ENCODE measurements around the gene CDH12.
"Not testable (repeated sequence)": the region's sequence is repeated elsewhere in the genome, so short reads cannot be mapped to it uniquely, and the experiment has no call there.

Gene CDH12

GRCh38 chr5:22151801-22152200 lies 701.3 kb downstream of the CDH12 start:
- H3K27ac ChIP-seq (ENCODE audit: low read depth, low read length) = not testable (repeated sequence)

GRCh38 chr5:22140418-22140817 lies 712.7 kb downstream of the CDH12 start:
- H3K9ac ChIP-seq (ENCODE audit: low read length); H3K27me3 ChIP-seq (ENCODE audit: control insufficient read depth in 1 of 2, insufficient read depth in 2 of 2, low read length in 2 of 2); H3K9me3 ChIP-seq (ENCODE audit: low read length); H3K4me3 ChIP-seq (ENCODE audit: low read depth in 1 of 2, low read length in 2 of 2); H3K36me3 ChIP-seq (ENCODE audit: insufficient read depth, low read length); H3K27ac ChIP-seq (ENCODE audit: low read depth, low read length); H3K4me1 ChIP-seq (ENCODE audit: insufficient read depth, low read length): not testable (repeated sequence)

More at GRCh38 chr5:22151801-22152200, 701.3 kb downstream of the CDH12 start:
- not testable (repeated sequence) for H3K27me3 ChIP-seq (ENCODE audit: control insufficient read depth in 1 of 2, insufficient read depth in 2 of 2, low read length in 2 of 2); H3K4me1 ChIP-seq (ENCODE audit: insufficient read depth, low read length); H3K4me3 ChIP-seq (ENCODE audit: low read depth in 1 of 2, low read length in 2 of 2); H3K9ac ChIP-seq (ENCODE audit: low read length); H3K36me3 ChIP-seq (ENCODE audit: insufficient read depth, low read length); H3K9me3 ChIP-seq (ENCODE audit: low read length)

GRCh38 chr5:22139662-22140300 lies 713.4 kb downstream of the CDH12 start:
- not testable (repeated sequence) for H3K27me3 ChIP-seq (ENCODE audit: control insufficient read depth in 1 of 2, insufficient read depth in 2 of 2, low read length in 2 of 2); H3K36me3 ChIP-seq (ENCODE audit: insufficient read depth, low read length); H3K27ac ChIP-seq (ENCODE audit: low read depth, low read length); H3K9ac ChIP-seq (ENCODE audit: low read length); H3K4me1 ChIP-seq (ENCODE audit: insufficient read depth, low read length); H3K9me3 ChIP-seq (ENCODE audit: low read length); H3K4me3 ChIP-seq (ENCODE audit: low read depth in 1 of 2, low read length in 2 of 2)

- H3K9ac ChIP-seq (ENCODE audit: low read length) = no peak overlapping the region
- H3K4me3 ChIP-seq (ENCODE audit: low read depth in 1 of 2, low read length in 2 of 2) = no peak overlapping the region
- no peaks in the 10 kb centered on the region for H3K27me3 ChIP-seq (ENCODE audit: control insufficient read depth in 1 of 2, insufficient read depth in 2 of 2, low read length in 2 of 2)
- H3K9me3 ChIP-seq (ENCODE audit: low read length) = no peaks in the 10 kb centered on the region
- no peaks in the 10 kb centered on the region for H3K4me1 ChIP-seq (ENCODE audit: insufficient read depth, low read length)
- H3K36me3 ChIP-seq (ENCODE audit: insufficient read depth, low read length) = no peaks in the 10 kb centered on the region
- no peak overlapping the region for H3K27ac ChIP-seq (ENCODE audit: low read depth, low read length)
Observed at GRCh38 chr5:22111320-22111719, 741.8 kb downstream of the CDH12 start.

- no peaks in the 10 kb centered on the region for H3K27me3 ChIP-seq (ENCODE audit: control insufficient read depth in 1 of 2, insufficient read depth in 2 of 2, low read length in 2 of 2)
- no peak overlapping the region for H3K4me3 ChIP-seq (ENCODE audit: low read depth in 1 of 2, low read length in 2 of 2)
- H3K27ac ChIP-seq (ENCODE audit: low read depth, low read length) = no peak overlapping the region
- H3K9ac ChIP-seq (ENCODE audit: low read length) = no peak overlapping the region
- H3K4me1 ChIP-seq (ENCODE audit: insufficient read depth, low read length) = no peaks in the 10 kb centered on the region
- H3K9me3 ChIP-seq (ENCODE audit: low read length) = no peaks in the 10 kb centered on the region
- no peaks in the 10 kb centered on the region for H3K36me3 ChIP-seq (ENCODE audit: insufficient read depth, low read length)
Observed at GRCh38 chr5:22109315-22109714, 743.8 kb downstream of the CDH12 start.

GRCh38 chr5:22108545-22108944 lies 744.6 kb downstream of the CDH12 start:
- no peaks in the 10 kb centered on the region for H3K9me3 ChIP-seq (ENCODE audit: low read length)
- no peaks in the 10 kb centered on the region for H3K27me3 ChIP-seq (ENCODE audit: control insufficient read depth in 1 of 2, insufficient read depth in 2 of 2, low read length in 2 of 2)
- H3K36me3 ChIP-seq (ENCODE audit: insufficient read depth, low read length) = no peaks in the 10 kb centered on the region
- no peak overlapping the region for H3K4me3 ChIP-seq (ENCODE audit: low read depth in 1 of 2, low read length in 2 of 2)
- H3K4me1 ChIP-seq (ENCODE audit: insufficient read depth, low read length) = no peaks in the 10 kb centered on the region
- H3K27ac ChIP-seq (ENCODE audit: low read depth, low read length) = no peak overlapping the region
- H3K9ac ChIP-seq (ENCODE audit: low read length) = no peak overlapping the region

GRCh38 chr5:22102823-22103359 lies 750.3 kb downstream of the CDH12 start:
- no peaks in the 10 kb centered on the region for H3K27me3 ChIP-seq (ENCODE audit: control insufficient read depth in 1 of 2, insufficient read depth in 2 of 2, low read length in 2 of 2)
- H3K36me3 ChIP-seq (ENCODE audit: insufficient read depth, low read length) = no peaks in the 10 kb centered on the region
- H3K4me3 ChIP-seq (ENCODE audit: low read depth in 1 of 2, low read length in 2 of 2) = no peak overlapping the region
- no peaks in the 10 kb centered on the region for H3K9me3 ChIP-seq (ENCODE audit: low read length)
- H3K4me1 ChIP-seq (ENCODE audit: insufficient read depth, low read length) = no peaks in the 10 kb centered on the region
- H3K9ac ChIP-seq (ENCODE audit: low read length) = no peak overlapping the region
- no peak overlapping the region for H3K27ac ChIP-seq (ENCODE audit: low read depth, low read length)

GRCh38 chr5:22088517-22088916 lies 764.6 kb downstream of the CDH12 start:
- Histone ChIP-seq H3K27ac (ENCODE audit: low read depth, low read length) (no peak overlapping the region), H3K27me3 (ENCODE audit: control insufficient read depth in 1 of 2, insufficient read depth in 2 of 2, low read length in 2 of 2) (no peaks in the 10 kb centered on the region), H3K9ac (ENCODE audit: low read length) (no peak overlapping the region), H3K4me1 (ENCODE audit: insufficient read depth, low read length) (no peaks in the 10 kb centered on the region), H3K4me3 (ENCODE audit: low read depth in 1 of 2, low read length in 2 of 2) (no peak overlapping the region), H3K36me3 (ENCODE audit: insufficient read depth, low read length) (no peaks in the 10 kb centered on the region), H3K9me3 (ENCODE audit: low read length) (no peaks in the 10 kb centered on the region)

- Histone ChIP-seq H3K9ac (ENCODE audit: low read length) (no peak overlapping the region), H3K27me3 (ENCODE audit: control insufficient read depth in 1 of 2, insufficient read depth in 2 of 2, low read length in 2 of 2) (no peaks in the 10 kb centered on the region), H3K27ac (ENCODE audit: low read depth, low read length) (no peak overlapping the region), H3K9me3 (ENCODE audit: low read length) (no peaks in the 10 kb centered on the region), H3K4me1 (ENCODE audit: insufficient read depth, low read length) (no peaks in the 10 kb centered on the region), H3K4me3 (ENCODE audit: low read depth in 1 of 2, low read length in 2 of 2) (no peak overlapping the region), H3K36me3 (ENCODE audit: insufficient read depth, low read length) (no peaks in the 10 kb centered on the region)
Observed at GRCh38 chr5:22079566-22079965, 773.6 kb downstream of the CDH12 start.

- Histone ChIP-seq H3K9ac (ENCODE audit: low read length) (no peak overlapping the region), H3K36me3 (ENCODE audit: insufficient read depth, low read length) (no peaks in the 10 kb centered on the region), H3K9me3 (ENCODE audit: low read length) (no peaks in the 10 kb centered on the region), H3K4me1 (ENCODE audit: insufficient read depth, low read length) (no peaks in the 10 kb centered on the region), H3K27ac (ENCODE audit: low read depth, low read length) (no peak overlapping the region), H3K27me3 (ENCODE audit: control insufficient read depth in 1 of 2, insufficient read depth in 2 of 2, low read length in 2 of 2) (no peaks in the 10 kb centered on the region), H3K4me3 (ENCODE audit: low read depth in 1 of 2, low read length in 2 of 2) (no peak overlapping the region)
Observed at GRCh38 chr5:22079002-22079401, 774.1 kb downstream of the CDH12 start.

GRCh38 chr5:22076586-22076985 lies 776.6 kb downstream of the CDH12 start:
- Histone ChIP-seq H3K27ac (ENCODE audit: low read depth, low read length) (no peak overlapping the region), H3K36me3 (ENCODE audit: insufficient read depth, low read length) (no peaks in the 10 kb centered on the region), H3K9me3 (ENCODE audit: low read length) (no peaks in the 10 kb centered on the region), H3K27me3 (ENCODE audit: control insufficient read depth in 1 of 2, insufficient read depth in 2 of 2, low read length in 2 of 2) (no peaks in the 10 kb centered on the region), H3K9ac (ENCODE audit: low read length) (no peak overlapping the region), H3K4me1 (ENCODE audit: insufficient read depth, low read length) (no peaks in the 10 kb centered on the region), H3K4me3 (ENCODE audit: low read depth in 1 of 2, low read length in 2 of 2) (no peak overlapping the region)

GRCh38 chr5:22070186-22070728 lies 782.9 kb downstream of the CDH12 start:
- H3K27ac ChIP-seq (ENCODE audit: low read depth, low read length) = no peak overlapping the region
- H3K27me3 ChIP-seq (ENCODE audit: control insufficient read depth in 1 of 2, insufficient read depth in 2 of 2, low read length in 2 of 2) = no peaks in the 10 kb centered on the region
- no peaks in the 10 kb centered on the region for H3K4me1 ChIP-seq (ENCODE audit: insufficient read depth, low read length)
- H3K4me3 ChIP-seq (ENCODE audit: low read depth in 1 of 2, low read length in 2 of 2) = no peak overlapping the region
- H3K9ac ChIP-seq (ENCODE audit: low read length) = no peak overlapping the region
- H3K9me3 ChIP-seq (ENCODE audit: low read length) = no peaks in the 10 kb centered on the region
- no peaks in the 10 kb centered on the region for H3K36me3 ChIP-seq (ENCODE audit: insufficient read depth, low read length)
